Islet precursor cell (in vitro differentiated cells): ENCODE data around the gene LCN15.
A peak's percentile ranks its signal among the peaks of the same experiment; 100 is the strongest.
"Not testable (repeated sequence)": the region's sequence is repeated elsewhere in the genome, so short reads cannot be mapped to it uniquely, and the experiment has no call there.

Source experiments
- DNase-seq: peaks from one replicate; pipeline ENCODE4 v3.0.0-alpha.2; 2018

The LCN15 gene

GRCh38 chr9:136764301-136764891, at the start of gene LCN15:
Gene LCN15, minus strand, starts transcription at chr9:136764518. Its CDS starts 30 bp downstream, at chr9:136764488.
- peak; percentile 53 for DNase-seq

DNA sequence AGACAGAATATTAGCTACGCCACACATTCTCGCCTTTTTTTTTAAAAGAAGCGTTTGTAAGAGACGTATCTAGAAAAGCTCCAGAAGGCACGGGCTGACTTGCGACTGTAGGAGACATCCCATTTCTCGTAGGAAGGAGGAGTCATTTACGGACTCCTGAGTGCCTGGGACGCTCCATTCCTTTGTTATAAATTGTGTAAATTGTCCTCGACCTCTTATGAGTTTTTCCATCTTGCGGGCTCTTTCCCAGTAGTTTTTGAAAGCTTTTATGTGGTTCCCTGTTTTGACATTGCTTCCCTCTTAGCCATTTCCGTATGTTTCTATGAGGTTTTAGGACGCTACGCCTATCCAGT, 44.5 kb upstream of the LCN15 start:
- no peak for DNase-seq

DNA sequence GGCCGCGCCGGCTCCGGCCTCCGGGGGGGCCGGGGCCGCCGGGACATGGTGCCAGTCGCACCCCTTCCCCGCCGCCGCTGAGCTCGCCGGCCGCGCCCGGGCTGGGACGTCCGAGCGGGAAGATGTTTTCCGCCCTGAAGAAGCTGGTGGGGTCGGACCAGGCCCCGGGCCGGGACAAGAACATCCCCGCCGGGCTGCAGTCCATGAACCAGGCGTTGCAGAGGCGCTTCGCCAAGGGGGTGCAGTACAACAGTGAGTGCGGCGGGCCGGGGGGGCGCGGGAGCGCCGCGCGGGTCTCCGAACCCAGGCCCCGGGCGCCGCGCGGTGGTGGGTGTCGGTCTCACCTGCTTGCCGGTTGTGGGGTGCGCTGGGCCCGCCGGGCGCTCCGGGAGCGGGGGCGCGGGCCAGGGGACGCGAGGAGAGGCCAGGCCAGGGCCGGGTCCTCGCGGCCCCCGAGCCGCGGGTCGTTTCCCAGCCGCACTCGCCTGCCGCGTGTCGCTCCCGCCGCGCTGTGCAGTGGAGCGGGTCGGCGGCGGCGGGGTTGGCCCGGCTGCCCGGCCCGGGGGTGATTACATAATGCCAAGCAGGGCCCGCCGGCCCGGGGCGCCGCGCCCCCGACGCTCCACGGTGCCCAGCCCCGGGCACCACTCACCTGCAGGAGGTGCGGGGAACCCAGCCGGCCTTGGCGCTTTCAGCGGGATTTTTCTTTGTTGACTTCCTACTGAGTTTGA, 43.9 kb upstream of the LCN15 start:
- no peak for DNase-seq

DNA sequence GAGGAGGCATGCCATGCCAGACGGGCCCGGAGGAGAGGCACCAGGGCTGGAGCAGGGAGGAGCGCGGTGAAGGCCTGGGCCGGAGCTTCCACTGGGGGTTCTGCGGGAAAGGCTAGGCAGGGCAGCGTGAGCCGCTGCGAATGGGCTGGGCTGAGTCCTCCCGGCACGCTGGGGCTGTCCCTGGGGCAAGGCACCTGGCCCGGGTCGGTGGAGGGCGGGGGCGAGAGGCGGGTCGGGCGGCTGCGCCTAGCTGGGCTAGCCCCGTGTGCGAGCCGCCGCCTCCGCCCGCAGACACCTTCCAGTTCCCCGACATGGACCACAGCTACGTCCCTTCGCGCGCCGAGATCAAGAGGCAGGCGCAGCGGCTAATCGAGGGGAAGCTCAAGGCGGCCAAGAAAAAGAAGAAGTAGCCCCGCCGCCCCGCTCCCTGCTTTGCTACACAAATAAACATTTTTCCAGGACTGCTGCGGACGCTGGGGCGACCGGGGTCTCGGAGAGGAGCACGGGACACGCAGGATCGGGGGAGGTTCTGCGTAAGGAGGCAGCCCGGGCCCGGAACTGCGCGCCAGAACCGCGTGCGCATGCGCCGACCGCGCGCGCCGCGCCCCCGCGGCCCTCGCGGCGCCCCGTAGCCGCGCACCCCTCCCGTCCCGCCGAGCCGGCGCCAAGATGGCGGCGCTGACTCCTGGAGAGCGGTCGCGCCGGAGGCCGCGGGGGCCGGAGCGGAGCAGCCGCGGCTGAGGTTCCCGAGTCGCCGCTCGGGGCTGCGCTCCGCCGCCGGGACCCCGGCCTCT, 43.2 kb upstream of the LCN15 start, which contains the start of gene RABL6:
Gene RABL6, plus strand, starts transcription at position 668 of the 794 bp plus-strand sequence. CDS start 249 bp downstream, outside the sequence.
- DNase-seq = peak; percentile 78

GRCh38 chr9:136806631-136807201, 42.4 kb upstream of the LCN15 start:
- no peak for DNase-seq

DNA sequence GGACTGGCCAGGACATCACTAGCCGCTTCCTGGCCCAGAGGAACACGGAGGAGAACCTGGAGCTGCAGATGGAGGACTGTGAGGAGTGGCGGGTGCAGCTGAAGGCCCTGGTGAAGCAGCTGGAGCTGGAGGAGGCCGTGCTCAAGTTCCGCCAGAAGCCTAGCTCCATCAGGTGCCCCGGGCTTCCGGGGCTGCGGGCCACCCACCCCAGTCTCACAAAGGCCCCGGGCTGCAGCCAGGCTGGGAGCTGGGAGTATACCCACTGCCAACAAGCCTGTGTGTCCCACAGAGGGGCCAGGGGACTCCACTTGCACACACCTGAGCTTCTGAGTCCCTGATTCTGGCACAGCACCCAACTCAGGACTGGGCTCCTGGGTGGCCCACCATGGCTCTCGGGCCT, 41.7 kb upstream of the LCN15 start:
- DNase-seq = no peak

DNA sequence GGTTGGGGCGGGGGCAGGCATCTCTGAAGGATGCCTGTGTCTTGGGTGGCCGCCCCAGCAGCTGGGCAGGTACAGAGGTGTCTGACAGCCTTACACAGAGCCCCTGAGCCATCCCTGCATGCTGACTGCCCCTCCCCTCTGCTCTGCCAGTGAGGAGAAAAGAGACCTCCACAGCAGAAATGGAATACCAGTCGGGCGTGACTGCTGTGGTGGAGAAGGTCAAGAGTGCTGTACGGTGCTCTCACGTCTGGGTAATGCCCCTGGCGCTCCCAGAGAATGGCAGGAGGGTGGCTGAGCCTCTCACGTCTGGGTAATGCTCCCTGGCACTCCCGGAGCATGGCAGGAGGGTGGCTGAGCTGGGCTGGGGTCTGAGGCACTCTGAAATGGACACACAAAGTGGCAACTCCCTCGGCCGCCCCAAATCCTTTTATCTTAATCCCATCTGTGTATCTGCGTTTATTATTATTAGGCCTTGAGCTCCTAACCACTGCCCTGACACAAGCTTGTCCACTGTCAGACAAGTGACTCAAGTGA, 41.0 kb upstream of the LCN15 start:
- DNase-seq = no peak

DNA sequence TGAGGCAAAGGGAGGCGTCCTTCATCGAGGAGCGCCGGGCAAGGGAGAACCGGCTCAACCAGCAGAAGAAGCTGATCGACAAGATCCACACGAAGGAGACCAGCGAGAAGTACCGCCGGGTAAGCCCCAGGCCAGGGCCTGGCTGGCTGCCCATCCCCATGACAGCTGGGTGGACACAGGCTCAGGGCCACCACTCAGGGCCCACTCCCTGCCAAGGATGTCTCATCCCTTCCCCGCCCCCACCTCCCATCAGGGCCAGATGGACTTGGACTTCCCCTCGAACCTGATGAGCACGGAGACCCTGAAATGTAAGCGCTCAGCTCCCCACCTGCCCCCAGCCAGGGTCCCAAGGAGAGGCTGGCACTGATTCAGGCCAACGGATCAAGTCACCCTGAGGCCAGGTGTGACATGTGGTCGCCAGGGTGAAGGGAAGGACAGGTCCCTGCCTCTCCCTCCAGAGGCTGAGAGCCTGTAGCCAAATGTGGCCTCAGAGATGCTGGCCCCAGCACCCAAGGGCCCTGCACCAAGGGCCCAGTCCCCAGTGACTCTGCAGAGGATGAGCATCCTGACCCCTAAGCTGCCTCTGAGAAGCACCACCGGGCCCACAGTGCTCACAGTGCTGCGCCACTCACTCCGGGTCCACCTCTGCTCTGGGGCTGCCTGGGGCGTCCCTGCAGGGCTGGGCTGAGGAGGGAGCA, 40.3 kb upstream of the LCN15 start:
- no peak for DNase-seq

DNA sequence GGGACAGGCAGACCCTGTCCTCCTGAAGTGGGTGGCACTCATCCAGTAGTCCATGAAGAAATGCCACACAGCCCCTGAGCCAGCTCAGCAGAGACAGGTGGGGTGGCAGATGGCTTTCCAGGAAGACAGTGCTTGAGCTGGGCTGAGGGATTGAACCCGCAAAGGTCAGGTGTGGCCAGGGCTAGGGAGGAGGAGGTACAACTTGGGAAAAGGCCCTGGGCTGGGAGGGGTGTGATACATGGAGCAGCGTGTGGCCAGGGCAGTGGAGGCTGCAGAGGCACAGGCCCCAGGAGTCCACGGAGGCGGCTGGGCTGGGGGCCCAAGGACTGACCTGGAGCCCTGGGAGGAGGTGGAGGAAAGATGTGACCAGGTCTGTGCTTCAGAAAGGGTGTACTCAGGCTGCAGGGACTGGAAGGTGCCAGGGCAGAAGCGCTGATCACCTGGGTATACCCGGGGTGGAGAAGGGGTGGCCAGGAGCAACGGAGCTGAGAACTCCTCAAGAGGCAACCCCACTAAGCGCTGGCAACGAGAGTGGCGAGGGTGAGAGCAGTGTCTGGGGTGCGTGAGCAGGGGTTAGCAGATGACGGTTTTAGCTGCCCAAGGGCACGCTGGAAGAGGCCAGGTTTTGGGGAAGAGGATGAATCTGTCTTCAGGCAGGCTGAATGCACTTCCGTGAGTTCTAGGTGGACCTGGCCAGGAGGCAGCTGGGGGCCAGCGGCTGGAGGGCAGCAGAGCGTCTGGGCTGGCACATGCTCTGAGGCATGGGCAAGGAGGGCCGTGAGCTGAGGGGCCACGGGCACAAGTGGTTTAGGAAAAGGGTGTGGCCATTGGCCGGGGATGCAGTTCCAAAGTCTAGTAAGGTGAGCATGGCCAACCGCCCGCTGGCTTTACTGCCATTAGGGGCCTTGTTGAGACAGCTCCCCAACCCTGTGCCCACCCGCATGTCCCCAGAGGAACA, 39.5 kb upstream of the LCN15 start:
- no peak for DNase-seq

DNA sequence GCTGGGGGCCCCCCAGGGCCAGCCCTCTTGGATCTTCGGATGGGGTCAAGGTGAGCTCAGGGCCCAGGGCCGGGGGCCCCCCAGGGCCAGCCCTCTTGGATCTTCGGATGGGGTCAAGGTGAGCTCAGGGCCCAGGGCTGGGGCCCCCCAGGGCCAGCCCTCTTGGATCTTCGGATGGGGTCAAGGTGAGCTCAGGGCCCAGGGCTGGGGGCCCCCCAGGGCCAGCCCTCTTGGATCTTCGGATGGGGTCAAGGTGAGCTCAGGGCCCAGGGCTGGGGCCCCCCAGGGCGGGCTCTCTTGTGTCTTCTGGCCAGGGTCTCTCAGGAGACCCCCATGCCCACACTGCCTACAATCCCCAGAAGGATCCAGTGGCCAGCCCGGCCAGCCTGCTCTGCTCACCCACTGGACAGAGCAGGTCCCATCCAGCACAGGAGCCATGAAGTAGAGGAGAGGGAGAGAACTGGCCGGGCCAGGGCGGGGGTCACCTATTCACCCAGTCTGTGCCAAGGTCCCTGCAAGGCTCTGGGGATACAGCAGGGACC, 38.8 kb upstream of the LCN15 start:
- DNase-seq = not testable (repeated sequence)

- no peak for DNase-seq
Measured at GRCh38 chr9:136802321-136802720, 38.0 kb upstream of the LCN15 start.

DNA sequence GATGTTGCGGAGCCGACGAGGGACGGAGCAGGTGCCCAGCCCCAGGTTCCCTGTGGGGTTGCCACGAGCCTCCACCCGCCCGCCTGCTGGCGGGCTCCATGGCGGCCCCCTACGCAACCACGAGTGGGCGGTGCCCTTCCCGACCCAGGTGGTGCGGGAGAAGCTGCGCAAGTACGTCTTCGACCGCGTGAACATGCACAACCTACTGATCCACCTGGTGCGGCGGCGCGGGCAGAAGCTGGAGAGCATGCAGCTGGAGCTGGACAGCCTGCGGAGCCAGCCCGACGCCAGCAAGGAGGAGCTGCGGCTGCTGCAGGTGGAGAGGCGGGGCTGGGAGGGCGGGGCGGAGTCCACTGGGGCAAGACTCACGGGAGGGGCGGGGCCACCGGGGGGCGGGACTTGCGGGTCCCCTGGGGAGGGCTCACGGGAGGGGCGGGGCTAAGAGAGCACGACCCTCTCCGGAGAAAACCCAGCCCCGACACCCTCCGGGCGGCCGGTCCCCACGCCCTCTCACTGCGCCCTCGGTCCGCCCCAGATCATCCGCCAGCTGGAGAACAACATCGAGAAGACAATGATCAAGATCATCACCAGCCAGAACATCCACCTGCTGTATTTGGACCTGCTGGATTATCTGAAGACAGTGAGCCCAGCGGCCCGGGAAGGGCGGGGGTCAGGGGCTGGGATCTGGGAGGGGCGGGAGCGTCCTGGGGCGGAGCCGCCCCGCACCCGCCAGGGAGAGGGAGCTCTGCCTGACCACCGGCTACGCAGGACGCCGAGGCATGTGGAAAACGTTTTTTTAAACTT, 35.7 kb upstream of the LCN15 start:
- DNase-seq = peak; percentile 98

DNA sequence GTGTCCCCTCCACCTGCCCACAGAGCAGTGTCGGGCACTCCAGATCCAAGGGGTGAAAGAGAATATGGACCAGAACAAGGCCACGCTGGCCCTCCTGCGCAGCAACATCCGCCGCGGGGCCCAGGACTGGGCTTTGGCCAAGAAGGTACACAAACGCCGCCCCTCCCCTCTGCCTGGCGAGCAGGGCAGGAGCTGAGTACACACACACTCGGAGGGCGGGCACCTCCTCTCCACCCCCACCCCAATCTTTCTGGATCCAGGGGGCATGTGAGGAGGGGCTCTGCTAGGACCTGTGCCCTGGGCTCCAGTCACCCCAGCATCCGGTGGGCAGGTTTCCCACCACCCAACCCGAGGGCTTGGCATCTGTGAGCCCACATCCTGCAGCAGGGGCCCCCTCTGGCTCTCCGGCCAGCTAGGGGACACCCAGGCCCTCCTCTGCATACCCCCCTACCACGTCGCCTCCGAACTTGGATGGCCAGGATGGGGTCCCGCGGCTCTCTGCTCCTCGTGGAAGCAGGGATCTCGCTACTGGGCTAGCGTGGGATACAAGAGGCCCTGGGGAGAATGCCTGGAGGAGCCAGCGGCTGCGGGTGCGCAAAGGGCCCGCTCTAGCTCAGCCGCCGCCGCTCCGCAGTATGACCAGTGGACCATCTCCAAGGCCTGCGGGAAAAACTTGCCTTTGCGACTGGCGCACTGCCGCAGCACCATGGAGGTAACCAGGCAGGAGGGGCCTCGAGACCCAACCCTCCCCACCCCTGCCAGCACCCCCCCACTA, 34.9 kb upstream of the LCN15 start:
- peak; percentile 64 for DNase-seq

- no peak for DNase-seq
Measured at GRCh38 chr9:136798708-136799078, 34.4 kb upstream of the LCN15 start.

GRCh38 chr9:136796775-136797347, 32.5 kb upstream of the LCN15 start:
- DNase-seq = peak; percentile 89

DNA sequence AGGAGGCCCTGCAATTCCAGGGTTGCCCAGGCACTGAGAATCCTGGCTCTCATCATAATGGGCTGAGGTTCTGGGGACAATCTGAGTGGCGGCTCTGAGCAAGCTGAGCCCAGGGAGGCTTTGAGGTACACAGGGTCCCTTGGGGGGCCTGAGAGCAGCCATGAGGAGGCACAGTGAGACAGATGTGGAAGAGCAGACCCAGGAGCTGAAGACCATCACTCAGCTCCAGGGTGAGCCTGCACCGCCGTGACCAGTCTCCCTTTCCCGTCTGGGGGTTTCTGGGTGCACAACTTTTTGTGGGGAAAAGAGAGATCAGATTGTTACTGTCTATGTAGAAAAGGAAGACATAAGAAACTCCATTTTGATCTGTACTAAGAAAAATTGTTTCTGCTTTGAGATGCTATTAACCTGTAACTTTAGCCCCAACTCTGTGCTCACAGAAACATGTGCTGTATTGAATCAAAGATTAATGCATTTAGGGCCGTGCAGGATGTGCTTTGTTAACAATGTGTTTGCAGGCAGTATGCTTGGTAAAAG, 32.0 kb upstream of the LCN15 start, which contains the start of gene CCDC183:
Gene CCDC183, plus strand, starts transcription at position 101 of the 537 bp plus-strand sequence. Its CDS starts 60 bp downstream, at position 161.
- DNase-seq = no peak

DNA sequence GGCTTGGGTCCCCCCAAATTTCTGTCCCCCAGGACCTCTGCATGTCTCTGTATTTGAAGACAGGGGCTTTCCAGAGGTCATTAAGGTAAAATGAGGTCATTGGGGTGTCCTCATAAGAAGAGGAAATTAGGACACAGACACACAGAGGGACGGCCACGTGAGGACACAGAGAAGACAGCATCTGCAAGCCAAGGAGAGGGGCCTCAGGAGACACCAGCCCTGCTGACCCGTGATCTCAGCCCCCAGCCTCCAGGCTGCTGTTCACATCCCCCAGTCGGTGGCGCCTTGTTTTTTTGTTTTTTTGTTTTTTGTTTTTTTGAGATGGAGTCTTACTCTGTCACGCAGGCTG, 30.7 kb upstream of the LCN15 start:
- no peak for DNase-seq

- DNase-seq = no peak
Measured at GRCh38 chr9:136794281-136794999, 30.1 kb upstream of the LCN15 start.
